ENCODE data around the gene GALNS.

GRCh38 chr16:88764080-88764479, 92.7 kb downstream of the GALNS start:
- TF ChIP-seq CREB1 (CRISPR knock-in tag; IDR thresholded peaks at IDR 0.05) (no peak), CTCF (IDR thresholded peaks at IDR 0.05) (no peak), ZNF263 (CRISPR knock-in tag; IDR thresholded peaks at IDR 0.05; ENCODE audit: low read depth) (no peak)
